ENCODE data around the gene MPO. TPM values are rescaled to one million over a fixed set of nuclear protein-coding genes. Genes with fewer than 3 reads are reported as not detected.

MPO gene
- total RNA-seq, 4 donors from 2014 or later, result 0.24 to 0.45 TPM; not detected in 2

DNA sequence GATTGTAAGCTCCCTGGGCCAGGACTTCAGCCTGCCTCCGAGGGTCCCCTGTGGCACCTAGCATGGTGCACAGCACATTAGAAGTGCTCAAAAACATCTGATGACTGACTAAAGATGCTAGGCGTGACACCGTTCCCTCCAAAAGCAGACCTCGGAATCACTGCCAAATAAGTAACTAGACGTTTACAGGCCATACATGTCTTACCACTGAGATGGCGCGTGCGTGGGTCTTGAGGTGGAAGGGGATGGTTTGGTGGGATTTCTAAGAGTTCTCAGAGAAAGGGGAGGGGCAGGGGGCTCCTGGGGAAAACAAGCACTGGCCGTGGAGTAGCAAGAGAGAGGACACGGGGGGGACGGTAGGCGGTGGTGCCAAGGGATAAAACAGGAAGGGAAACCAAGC is 12.4 kb downstream of the MPO start:
- intact Hi-C loops (cut with DNase I), result no loop called here
- Histone ChIP-seq H3K27ac (no peak overlapping the region), H3K36me3 (no peaks in the 10 kb centered on the region), H3K9me3 (no peaks in the 10 kb centered on the region), H3K4me3 (replicated peaks in 1 of 3) (no peak overlapping the region), H3K4me1 (no peaks in the 10 kb centered on the region), H3K27me3 (no peaks in the 10 kb centered on the region)
- no peak for DNase-seq
- WGBS, 2 donors, result 87 to 91% methylated on average over 12 of the region's 12 CpGs
- no peak for TF ChIP-seq POLR2A (IDR thresholded peaks at IDR 0.05)
- TF ChIP-seq, protein P1, sequence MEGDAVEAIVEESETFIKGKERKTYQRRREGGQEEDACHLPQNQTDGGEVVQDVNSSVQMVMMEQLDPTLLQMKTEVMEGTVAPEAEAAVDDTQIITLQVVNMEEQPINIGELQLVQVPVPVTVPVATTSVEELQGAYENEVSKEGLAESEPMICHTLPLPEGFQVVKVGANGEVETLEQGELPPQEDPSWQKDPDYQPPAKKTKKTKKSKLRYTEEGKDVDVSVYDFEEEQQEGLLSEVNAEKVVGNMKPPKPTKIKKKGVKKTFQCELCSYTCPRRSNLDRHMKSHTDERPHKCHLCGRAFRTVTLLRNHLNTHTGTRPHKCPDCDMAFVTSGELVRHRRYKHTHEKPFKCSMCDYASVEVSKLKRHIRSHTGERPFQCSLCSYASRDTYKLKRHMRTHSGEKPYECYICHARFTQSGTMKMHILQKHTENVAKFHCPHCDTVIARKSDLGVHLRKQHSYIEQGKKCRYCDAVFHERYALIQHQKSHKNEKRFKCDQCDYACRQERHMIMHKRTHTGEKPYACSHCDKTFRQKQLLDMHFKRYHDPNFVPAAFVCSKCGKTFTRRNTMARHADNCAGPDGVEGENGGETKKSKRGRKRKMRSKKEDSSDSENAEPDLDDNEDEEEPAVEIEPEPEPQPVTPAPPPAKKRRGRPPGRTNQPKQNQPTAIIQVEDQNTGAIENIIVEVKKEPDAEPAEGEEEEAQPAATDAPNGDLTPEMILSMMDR (IDR thresholded peaks at IDR 0.05), result no peak

- H3K27ac ChIP-seq, result no peak overlapping the region
- no peaks in the 10 kb centered on the region for H3K27me3 ChIP-seq
- intact Hi-C loops (cut with DNase I), result no loop called here
- no peak for TF ChIP-seq POLR2A (IDR thresholded peaks at IDR 0.05)
- TF ChIP-seq, protein P1 (IDR thresholded peaks at IDR 0.05), result no peak
- WGBS, 2 donors, result 74 to 88% methylated on average over 6 to 16 of the region's 22 CpGs
- H3K4me1 ChIP-seq, result no peaks in the 10 kb centered on the region
- no peak for DNase-seq
- no peaks in the 10 kb centered on the region for H3K36me3 ChIP-seq
- H3K9me3 ChIP-seq, result no peaks in the 10 kb centered on the region
- H3K4me3 ChIP-seq (replicated peaks in 1 of 3), result no peak overlapping the region
Observed at GRCh38 chr17:58267347-58268324, 13.1 kb downstream of the MPO start.

DNA sequence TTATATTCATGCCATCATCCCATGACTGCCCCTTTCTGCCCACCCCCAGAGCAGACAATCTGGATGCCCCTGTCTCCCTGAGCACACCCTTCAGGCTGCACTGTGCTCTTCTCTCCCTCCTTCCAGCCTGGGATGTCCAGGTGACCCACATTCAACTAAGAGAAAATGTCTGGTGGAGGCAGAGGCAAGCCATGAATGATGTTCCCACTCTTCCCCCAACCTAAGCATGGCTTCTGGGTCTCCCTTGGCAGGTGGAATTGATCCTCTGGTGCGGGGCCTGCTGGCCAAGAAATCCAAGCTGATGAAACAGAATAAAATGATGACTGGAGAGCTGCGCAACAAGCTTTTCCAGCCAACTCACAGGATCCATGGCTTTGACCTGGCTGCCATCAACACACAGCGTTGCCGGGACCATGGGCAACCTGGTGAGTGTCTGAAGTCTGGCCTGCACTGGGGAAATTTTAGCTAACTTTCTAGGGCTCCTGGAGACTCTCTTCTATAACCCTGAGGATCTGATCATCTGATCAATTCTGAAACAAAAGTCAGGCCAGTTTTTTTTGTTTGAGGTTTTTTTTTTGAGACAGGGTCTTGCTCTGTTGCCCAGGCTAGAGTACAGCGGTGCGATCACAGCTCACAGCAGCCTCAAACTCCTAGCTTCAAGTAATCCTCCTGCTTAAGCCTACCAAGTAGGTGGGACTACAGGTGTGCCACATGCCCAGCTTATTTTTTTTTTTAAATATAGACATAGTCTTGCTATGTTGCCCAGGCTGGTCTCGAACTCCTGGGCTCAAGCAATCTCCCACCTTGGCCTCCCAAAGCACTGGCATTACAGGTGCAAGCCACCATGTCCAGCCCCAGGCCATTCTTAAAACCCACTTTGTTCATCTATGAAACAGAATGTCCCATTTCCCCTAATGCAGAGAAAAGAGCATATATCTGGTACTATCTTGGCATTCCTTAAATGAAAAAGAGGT is 14.5 kb downstream of the MPO start:
- Histone ChIP-seq H3K4me1 (no peaks in the 10 kb centered on the region), H3K27ac (no peak overlapping the region), H3K27me3 (no peaks in the 10 kb centered on the region), H3K9me3 (no peaks in the 10 kb centered on the region), H3K36me3 (no peaks in the 10 kb centered on the region), H3K4me3 (replicated peaks in 1 of 3) (no peak overlapping the region)
- no peak for DNase-seq
- WGBS, 2 donors, result 93 to 94% methylated on average over 7 of the region's 7 CpGs
- intact Hi-C loops (cut with DNase I), result no loop called here
- no peak for TF ChIP-seq POLR2A (IDR thresholded peaks at IDR 0.05)
- TF ChIP-seq, protein P1 (IDR thresholded peaks at IDR 0.05), result no peak

- WGBS, 2 donors, result 86 to 91% methylated on average over 4 of the region's 4 CpGs
- no peaks in the 10 kb centered on the region for H3K27me3 ChIP-seq
Observed at GRCh38 chr17:58265271-58265670, 15.5 kb downstream of the MPO start.

More at GRCh38 chr17:58265271-58265670, 15.5 kb downstream of the MPO start:
- no peak for DNase-seq
- no peak for TF ChIP-seq POLR2A (IDR thresholded peaks at IDR 0.05)
- TF ChIP-seq, protein P1 (IDR thresholded peaks at IDR 0.05), result no peak
- no peaks in the 10 kb centered on the region for H3K4me1 ChIP-seq
- H3K36me3 ChIP-seq, result no peaks in the 10 kb centered on the region
- no peaks in the 10 kb centered on the region for H3K9me3 ChIP-seq
- intact Hi-C loops (cut with DNase I), result no loop called here
- H3K27ac ChIP-seq, result no peak overlapping the region
- H3K4me3 ChIP-seq (replicated peaks in 1 of 3), result no peak overlapping the region

Data from thyroid gland (tissue), 4 donors.